Neuronal stem cell (in vitro differentiated cells): Measurements from ENCODE around the gene CDH19.

Experiments used
- DNase-seq: peaks from one replicate; pipeline ENCODE4 v3.0.0-alpha.2; 2013; ENCODE audit warnings: low spot score
- H2AFZ ChIP-seq: one replicate; pipeline ENCODE4 v1.6.1; 2013; ENCODE audit warnings: mild to moderate bottlenecking, low read length, inconsistent platforms
- H2AK5ac ChIP-seq: 2 replicates; pipeline ENCODE4 v1.6.1; 2013; ENCODE audit warnings: low read depth, mild to moderate bottlenecking, inconsistent platforms, low read length, moderate library complexity, mixed read lengths
- H2BK120ac ChIP-seq: 2 replicates; pipeline ENCODE4 v1.6.1; 2013; ENCODE audit warnings: low read depth, mild to moderate bottlenecking, inconsistent platforms, low read length, moderate library complexity, mixed read lengths
- H2BK12ac ChIP-seq: one replicate; pipeline ENCODE4 v1.6.1; 2013; ENCODE audit warnings: low read length, inconsistent platforms
- H2BK15ac ChIP-seq: 2 replicates; pipeline ENCODE4 v1.6.1; 2013; ENCODE audit warnings: mild to moderate bottlenecking, low read length, inconsistent platforms, mixed read lengths
- H2BK5ac ChIP-seq: one replicate; pipeline ENCODE4 v1.6.1; 2013; ENCODE audit warnings: inconsistent platforms, mild to moderate bottlenecking, low read length, moderate library complexity
- H3K14ac ChIP-seq: one replicate; pipeline ENCODE4 v1.6.1; 2013; ENCODE audit warnings: low read length, inconsistent platforms
- H3K18ac ChIP-seq: 2 replicates; pipeline ENCODE4 v1.6.1; 2013; ENCODE audit warnings: low read length, inconsistent platforms
- H3K23ac ChIP-seq: 2 replicates; pipeline ENCODE4 v1.6.1; 2013; ENCODE audit warnings: low read depth, mild to moderate bottlenecking, mixed read lengths, low read length, inconsistent platforms; ENCODE audit not compliant: poor library complexity
- H3K27ac ChIP-seq: replicated peaks from 3 replicates; pipeline ENCODE4 v1.5.1; 2013; ENCODE audit warnings: low read length, inconsistent platforms
- H3K27me3 ChIP-seq, 3 experiments: 2 replicates each; pipeline ENCODE4 v1.6.1; 2013; ENCODE audit warnings: low read length in 3 of 3, mild to moderate bottlenecking in 2 of 3, inconsistent platforms in 1 of 3, low read depth in 1 of 3, mixed read lengths in 1 of 3, moderate library complexity in 1 of 3; ENCODE audit not compliant: control insufficient read depth in 3 of 3, insufficient read depth in 3 of 3
- H3K36me3 ChIP-seq, 2 donors: replicated peaks in 1 of 2; 2 replicates each; pipeline ENCODE4 v1.6.1; 2013; ENCODE audit warnings: low read length in 2 of 2; ENCODE audit not compliant: control insufficient read depth in 2 of 2, insufficient read depth in 2 of 2
- H3K4ac ChIP-seq: 2 replicates; pipeline ENCODE4 v1.6.1; 2013; ENCODE audit warnings: inconsistent platforms, mild to moderate bottlenecking, low read length, moderate library complexity
- H3K4me1 ChIP-seq, 2 donors: 1 replicate in 1 of 2; 2 replicates in 1 of 2; pipeline ENCODE4 v1.6.1; 2013; ENCODE audit warnings: low read length in 2 of 2, low read depth in 1 of 2; ENCODE audit not compliant: control insufficient read depth in 2 of 2, insufficient read depth in 1 of 2
- H3K4me2 ChIP-seq: one replicate; pipeline ENCODE4 v1.6.1; 2013; ENCODE audit warnings: mild to moderate bottlenecking, low read length, inconsistent platforms; ENCODE audit not compliant: insufficient read depth, poor library complexity, severe bottlenecking
- H3K4me3 ChIP-seq, 2 donors: 2 replicates each; pipeline ENCODE4 v1.5.1; 2013; ENCODE audit warnings: low read length in 2 of 2, mild to moderate bottlenecking in 2 of 2, inconsistent platforms in 1 of 2, moderate library complexity in 1 of 2
- H3K79me1 ChIP-seq: one replicate; pipeline ENCODE4 v1.6.1; 2013; ENCODE audit warnings: low read depth, mild to moderate bottlenecking, inconsistent platforms, low read length, moderate library complexity
- H3K9ac ChIP-seq: one replicate; pipeline ENCODE4 v1.6.1; 2013; ENCODE audit warnings: mild to moderate bottlenecking, low read depth, low read length, inconsistent platforms; ENCODE audit not compliant: poor library complexity
- H3K9me3 ChIP-seq, 2 donors: replicated peaks in 1 of 2; 2 replicates each; pipeline versions ENCODE3 to v1.6.1; 2013; ENCODE audit warnings: low read length in 2 of 2, mild to moderate bottlenecking in 2 of 2, inconsistent platforms in 1 of 2, low read depth in 1 of 2, mixed read lengths in 1 of 2, moderate library complexity in 1 of 2; ENCODE audit not compliant: control insufficient read depth in 2 of 2, insufficient read depth in 1 of 2
- H4K8ac ChIP-seq: one replicate; pipeline ENCODE4 v1.6.1; 2013; ENCODE audit warnings: low read depth, mild to moderate bottlenecking, inconsistent platforms, low read length, moderate library complexity
- H4K91ac ChIP-seq: one replicate; pipeline ENCODE4 v1.6.1; 2013; ENCODE audit warnings: low read length, low read depth, mild to moderate bottlenecking, inconsistent platforms; ENCODE audit not compliant: poor library complexity
- WGBS, 2 donors: extraction: QIAGEN DNeasy Blood & Tissue Kit; methylation state at CpG; one replicate each; pipeline ENCODE4 v1.1.7; 2013; ENCODE audit warnings: missing lambda C conversion rate in 2 of 2, mixed read lengths in 1 of 2; ENCODE audit not compliant: insufficient read length in 2 of 2, insufficient replicate concordance in 1 of 2; ENCODE audit errors: extremely low coverage in 2 of 2; 5-methylcytosine and 5-hydroxymethylcytosine counted together

The CDH19 gene

DNA sequence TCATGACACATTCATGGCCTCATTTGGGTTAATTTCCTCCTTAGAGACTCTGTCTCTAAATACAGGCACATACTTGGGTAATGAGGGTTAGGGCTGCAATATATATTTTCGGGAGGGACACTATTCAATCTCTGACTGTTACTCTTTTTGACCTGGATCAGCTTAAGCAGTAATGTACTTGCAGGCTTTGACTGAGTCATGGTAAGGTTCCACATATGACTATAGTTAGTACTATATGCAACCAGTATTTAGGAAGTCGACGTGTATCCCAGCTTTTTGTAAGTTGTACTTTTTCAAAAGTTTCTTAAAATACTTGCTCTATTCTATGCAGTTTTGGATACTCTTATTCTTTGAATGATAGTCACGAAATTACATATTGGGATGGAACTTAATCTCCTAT lies 37.2 kb upstream of the CDH19 start:
- H3K27ac ChIP-seq, result no peak overlapping the region
- H3K36me3 ChIP-seq, result no peaks in the 10 kb centered on the region
- H3K79me1 ChIP-seq, result no peaks in the 10 kb centered on the region
- H4K8ac ChIP-seq, result no peak overlapping the region
- no peak overlapping the region for H2BK12ac ChIP-seq
- no peak overlapping the region for H3K18ac ChIP-seq
- no peak overlapping the region for H2BK120ac ChIP-seq
- no peaks in the 10 kb centered on the region for H3K27me3 ChIP-seq
- H3K9ac ChIP-seq, result no peak overlapping the region
- H3K14ac ChIP-seq, result no peak overlapping the region
- DNase-seq, result no peak
- H2AK5ac ChIP-seq, result no peak overlapping the region
- no peak overlapping the region for H2BK5ac ChIP-seq
- no peaks in the 10 kb centered on the region for H3K9me3 ChIP-seq
- no CpG with 5 or more reads among the region's 4 CpGs for WGBS, 2 donors
- H3K4ac ChIP-seq, result no peak overlapping the region
- H3K4me2 ChIP-seq, result no peak overlapping the region
- H3K23ac ChIP-seq, result no peak overlapping the region
- no peak overlapping the region for H2BK15ac ChIP-seq
- H3K4me1 ChIP-seq, result no peaks in the 10 kb centered on the region
- no peak overlapping the region for H4K91ac ChIP-seq
- H2AFZ ChIP-seq, result peak overlapping the region; percentile 42
- H3K4me3 ChIP-seq, result no peak overlapping the region

- Histone ChIP-seq H3K27me3 (no peaks in the 10 kb centered on the region), H2AK5ac (no peak overlapping the region), H2BK12ac (no peak overlapping the region), H2BK120ac (no peak overlapping the region), H3K18ac (no peak overlapping the region), H2BK15ac (no peak overlapping the region), H2AFZ (peak overlapping the region; percentile 42), H3K4me1 (no peaks in the 10 kb centered on the region), H3K9ac (no peak overlapping the region), H3K4me3 (no peak overlapping the region), H3K79me1 (no peaks in the 10 kb centered on the region), H3K23ac (no peak overlapping the region), H3K4ac (no peak overlapping the region), H3K36me3 (no peaks in the 10 kb centered on the region), H3K14ac (no peak overlapping the region), H4K91ac (no peak overlapping the region), H4K8ac (no peak overlapping the region), H3K27ac (no peak overlapping the region), H3K9me3 (no peaks in the 10 kb centered on the region), H2BK5ac (no peak overlapping the region), H3K4me2 (no peak overlapping the region)
- no CpG with 5 or more reads among the region's 4 CpGs for WGBS, 2 donors
- no peak for DNase-seq
Measured at GRCh38 chr18:66640431-66640830, 36.5 kb upstream of the CDH19 start.

DNA sequence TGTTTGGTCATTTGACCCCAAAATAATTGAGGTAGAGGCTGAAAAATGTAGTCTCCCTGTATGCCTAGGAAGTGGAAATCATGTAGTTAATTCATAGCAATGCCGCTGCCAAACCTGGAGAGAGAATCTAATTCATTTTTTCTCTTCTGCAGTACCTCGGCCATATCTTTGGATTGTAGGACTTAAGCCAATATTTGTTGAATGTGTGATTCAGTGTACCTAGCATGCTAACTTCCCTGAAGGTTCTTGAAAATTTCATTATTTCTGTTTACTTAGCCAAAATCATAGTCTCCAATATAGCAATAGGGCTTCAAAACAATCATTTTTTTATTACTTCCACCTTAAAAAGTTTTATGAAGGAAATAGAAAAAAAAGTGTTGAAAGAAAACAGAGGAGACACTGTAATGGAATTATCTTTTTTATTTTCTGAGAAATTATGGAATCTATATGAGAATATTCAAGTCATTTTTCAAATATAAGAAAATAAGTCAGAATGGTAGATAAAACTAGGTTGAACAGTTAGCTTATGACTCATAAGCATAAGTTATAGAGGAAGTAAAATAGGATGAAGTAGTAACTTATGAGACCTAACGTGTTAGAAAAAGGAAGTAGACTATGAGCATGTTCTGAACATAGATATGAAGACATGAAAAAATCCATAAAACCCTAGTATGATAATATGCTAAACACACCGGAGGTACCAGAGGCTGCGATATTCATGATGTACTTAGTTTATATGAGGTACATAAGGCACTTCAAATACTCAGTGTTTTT lies 35.2 kb upstream of the CDH19 start:
- Histone ChIP-seq H3K4me2 (no peak overlapping the region), H2BK120ac (no peak overlapping the region), H3K4me1 (no peaks in the 10 kb centered on the region), H3K9me3 (no peaks in the 10 kb centered on the region), H4K91ac (no peak overlapping the region), H2AK5ac (no peak overlapping the region), H3K14ac (no peak overlapping the region), H3K9ac (no peak overlapping the region), H2BK15ac (no peak overlapping the region), H3K79me1 (no peaks in the 10 kb centered on the region), H3K18ac (no peak overlapping the region), H3K4ac (no peak overlapping the region), H4K8ac (no peak overlapping the region), H3K27ac (no peak overlapping the region), H2BK5ac (no peak overlapping the region), H3K23ac (no peak overlapping the region), H3K27me3 (no peaks in the 10 kb centered on the region), H2AFZ (no peak overlapping the region), H2BK12ac (no peak overlapping the region), H3K4me3 (no peak overlapping the region), H3K36me3 (no peaks in the 10 kb centered on the region)
- no peak for DNase-seq
- WGBS, 2 donors, result no CpG with 5 or more reads among the region's 5 CpGs

DNA sequence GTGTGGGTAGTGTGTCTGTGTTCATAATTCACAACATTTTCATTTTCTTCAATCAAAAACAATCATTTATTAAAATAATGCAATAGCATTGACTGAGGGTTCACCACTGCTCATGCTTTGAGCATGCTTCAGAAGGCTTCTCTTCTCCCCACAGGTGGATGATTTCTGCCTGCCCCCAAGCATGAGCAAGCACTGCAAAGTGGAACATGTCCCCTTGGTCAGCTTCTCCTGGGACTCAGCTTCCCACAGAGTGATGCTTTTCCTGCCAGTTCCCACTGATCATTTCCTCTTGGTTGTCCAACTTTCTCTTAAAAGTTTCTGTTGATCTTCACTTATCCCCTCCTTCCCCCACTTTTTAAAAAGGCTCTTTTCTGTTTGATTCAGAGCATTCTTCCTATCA lies 31.5 kb upstream of the CDH19 start:
- peak overlapping the region; percentile 18 for H2AFZ ChIP-seq
- no peaks in the 10 kb centered on the region for H3K36me3 ChIP-seq
- no peak overlapping the region for H2BK5ac ChIP-seq
- peak overlapping the region; percentile 21 for H3K14ac ChIP-seq
- no peak overlapping the region for H2BK12ac ChIP-seq
- H3K18ac ChIP-seq, result no peak overlapping the region
- H4K8ac ChIP-seq, result peak overlapping the region; percentile 65
- H3K4me2 ChIP-seq, result no peak overlapping the region
- H3K4me1 ChIP-seq, result no peaks in the 10 kb centered on the region
- no peak overlapping the region for H2BK120ac ChIP-seq
- H3K4ac ChIP-seq, result no peak overlapping the region
- no peak overlapping the region for H2BK15ac ChIP-seq
- no peak for DNase-seq
- no peak overlapping the region for H2AK5ac ChIP-seq
- no peak overlapping the region for H3K9ac ChIP-seq
- H3K4me3 ChIP-seq, result no peak overlapping the region
- H3K9me3 ChIP-seq, result no peaks in the 10 kb centered on the region
- no peaks in the 10 kb centered on the region for H3K79me1 ChIP-seq
- no peak overlapping the region for H3K27ac ChIP-seq
- no peaks in the 10 kb centered on the region for H3K27me3 ChIP-seq
- no peak overlapping the region for H3K23ac ChIP-seq
- no peak overlapping the region for H4K91ac ChIP-seq
